NCI-H2081 treated with DMSO at 0.1 percent for 48 hours (cell line): ENCODE measurements around the gene RALGAPA2.

Experiments
- DNase-seq: peaks from one replicate; lab custom pipeline; 2025; lab: John Stamatoyannopoulos, UW

RALGAPA2 gene

GRCh38 chr20:20720158-20720557, 7.7 kb upstream of the RALGAPA2 start:
- no peak for DNase-seq

- no peak for DNase-seq
Measured at GRCh38 chr20:20719411-20719810, 7.0 kb upstream of the RALGAPA2 start.

GRCh38 chr20:20713244-20713765, 861 bp upstream of the RALGAPA2 start:
- no peak for DNase-seq

- no peak for DNase-seq
Measured at GRCh38 chr20:20712004-20712473, 405 bp downstream of the RALGAPA2 start.

GRCh38 chr20:20711413-20711812, 1.0 kb downstream of the RALGAPA2 start:
- no peak for DNase-seq

GRCh38 chr20:20710443-20711315, 1.8 kb downstream of the RALGAPA2 start:
- no peak for DNase-seq

- DNase-seq: no peak
Measured at GRCh38 chr20:20709887-20710286, 2.6 kb downstream of the RALGAPA2 start.

- DNase-seq: no peak
Measured at GRCh38 chr20:20706285-20706684, 6.2 kb downstream of the RALGAPA2 start.

- no peak for DNase-seq
Measured at GRCh38 chr20:20702330-20703245, 9.9 kb downstream of the RALGAPA2 start.

GRCh38 chr20:20699917-20700316, 12.5 kb downstream of the RALGAPA2 start:
- DNase-seq: no peak

GRCh38 chr20:20699144-20699543, 13.3 kb downstream of the RALGAPA2 start:
- DNase-seq: no peak

GRCh38 chr20:20697325-20697845, 15.1 kb downstream of the RALGAPA2 start:
- no peak for DNase-seq

- no peak for DNase-seq
Measured at GRCh38 chr20:20695250-20695816, 17.1 kb downstream of the RALGAPA2 start.

GRCh38 chr20:20694591-20694990, 17.9 kb downstream of the RALGAPA2 start:
- no peak for DNase-seq

GRCh38 chr20:20692587-20692986, 19.9 kb downstream of the RALGAPA2 start:
- DNase-seq: no peak

- no peak for DNase-seq
Measured at GRCh38 chr20:20691477-20692235, 20.8 kb downstream of the RALGAPA2 start.

- no peak for DNase-seq
Measured at GRCh38 chr20:20690676-20691476, 21.6 kb downstream of the RALGAPA2 start.

- DNase-seq: no peak
Measured at GRCh38 chr20:20687319-20687718, 25.1 kb downstream of the RALGAPA2 start.

- DNase-seq: no peak
Measured at GRCh38 chr20:20685635-20686034, 26.8 kb downstream of the RALGAPA2 start.
